ENCODE measurements around the gene ZNF136. TPM values are rescaled to one million over a fixed set of nuclear protein-coding genes. Genes with fewer than 3 reads are reported as not detected.

The ZNF136 gene
- total RNA-seq, 2 experiments from 2014 or later = 8.4 to 11.6 TPM

DNA sequence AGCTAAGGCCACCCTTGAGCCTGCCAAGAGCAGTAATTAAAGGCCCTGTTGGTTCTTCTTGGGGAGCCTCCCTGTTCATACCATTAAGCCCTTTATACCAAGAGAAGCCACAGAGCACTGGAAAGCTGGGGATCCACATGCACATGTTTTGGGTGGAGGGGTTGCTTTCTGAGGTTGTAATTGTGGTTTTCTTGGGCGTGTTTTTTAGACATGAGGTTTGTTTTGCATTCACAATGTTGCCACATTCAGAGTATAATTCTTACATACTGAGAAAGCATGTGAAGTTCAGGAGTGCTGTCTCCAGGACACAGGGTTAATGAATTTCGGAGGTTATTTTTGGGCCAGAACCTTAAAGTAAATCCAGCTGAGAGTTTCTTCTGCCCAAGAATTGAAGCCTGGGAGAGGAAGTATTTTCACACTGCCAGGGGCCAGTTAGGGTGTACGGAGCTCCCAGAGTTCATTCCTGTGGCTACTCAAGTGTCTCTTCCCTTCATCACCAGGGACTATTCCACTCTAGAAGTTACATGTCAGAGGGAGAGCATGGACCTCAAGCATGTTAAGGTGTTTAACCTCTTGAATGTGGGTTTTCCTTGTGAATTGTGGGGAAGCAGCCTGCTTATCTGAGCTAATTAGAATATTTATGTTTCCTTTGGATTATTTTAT lies 37.0 kb downstream of the ZNF136 start:
- CTCF ChIA-PET = interaction anchor here (0.7 kb wide), 1 partner anchor 166 kb away, joined by 3 read pairs; the partner anchor contains the start of gene ZNF442
- DNase-seq = no peak
- intact Hi-C loops (cut with micrococcal nuclease) = loop anchor here (5.0 to 10.0 kb wide), 3 partner anchors 132 to 465 kb away; partner anchors contain the start of genes MAN2B1, WDR83 and ZNF563
- no peaks in the 10 kb centered on the region for H3K27me3 Mint-ChIP-seq (ENCODE audit: low read depth)
- no peak overlapping the region for H3K4me3 Mint-ChIP-seq
- peaks cover 31% of the 10 kb centered on the region for H3K4me1 Mint-ChIP-seq (ENCODE audit: low read depth)
- H3K36me3 Mint-ChIP-seq (ENCODE audit: low read depth) = peaks cover 21% of the 10 kb centered on the region
- H3K9me3 Mint-ChIP-seq = peaks cover 31% of the 10 kb centered on the region
- no peak overlapping the region for H3K27ac Mint-ChIP-seq

DNA sequence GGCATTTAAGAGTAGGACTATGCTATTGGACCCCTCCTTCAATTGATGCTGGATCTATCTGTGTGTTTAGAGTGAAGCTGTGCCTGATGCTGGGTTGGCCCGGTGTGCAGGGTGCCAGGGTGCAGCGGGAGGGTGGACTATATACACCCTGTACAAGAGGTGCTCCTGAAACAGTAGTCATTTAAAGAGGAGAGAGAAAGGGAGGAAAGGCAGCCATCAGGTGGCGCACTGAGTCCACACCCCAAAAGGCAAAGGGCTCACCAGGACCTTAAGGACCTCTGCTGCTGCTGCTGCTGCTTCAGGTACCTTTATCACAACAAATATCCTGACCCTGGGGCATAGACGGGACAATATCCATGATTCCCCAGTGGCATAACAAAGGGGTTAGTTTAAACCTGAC lies 39.4 kb downstream of the ZNF136 start:
- H3K27me3 Mint-ChIP-seq (ENCODE audit: low read depth) = no peaks in the 10 kb centered on the region
- H3K4me3 Mint-ChIP-seq = no peak overlapping the region
- intact Hi-C loops (cut with micrococcal nuclease) = loop anchor here (1.0 to 5.0 kb wide), 6 partner anchors 130 to 362 kb away; partner anchors contain the start of genes ZNF442 and ZNF563
- DNase-seq = peak; percentile 84
- H3K9me3 Mint-ChIP-seq = peaks cover 24% of the 10 kb centered on the region
- H3K27ac Mint-ChIP-seq = no peak overlapping the region
- CTCF ChIA-PET = no interaction called here
- peaks cover 20% of the 10 kb centered on the region for H3K36me3 Mint-ChIP-seq (ENCODE audit: low read depth)
- H3K4me1 Mint-ChIP-seq (ENCODE audit: low read depth) = peaks cover 22% of the 10 kb centered on the region

DNA sequence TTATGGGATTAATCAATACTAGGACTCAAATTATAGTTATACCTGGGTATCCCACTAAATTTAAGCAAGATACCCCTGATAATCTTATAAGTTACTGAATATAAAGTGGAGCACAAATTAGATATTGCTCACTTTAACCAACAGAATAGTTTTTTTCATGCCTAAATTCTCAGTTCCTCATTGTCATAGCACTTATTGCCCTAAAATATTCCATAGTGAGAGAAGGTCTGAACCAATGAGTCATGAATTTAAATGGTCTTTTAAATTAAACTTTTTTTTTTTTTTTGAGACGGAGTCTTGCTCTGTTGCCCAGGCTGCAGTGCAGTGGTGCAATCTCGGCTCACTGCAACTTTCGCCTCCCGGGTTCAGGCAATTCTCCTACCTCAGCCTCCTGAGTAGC lies 42.4 kb downstream of the ZNF136 start:
- H3K27ac Mint-ChIP-seq = no peak overlapping the region
- no peak overlapping the region for H3K4me3 Mint-ChIP-seq
- peaks cover 33% of the 10 kb centered on the region for H3K9me3 Mint-ChIP-seq
- CTCF ChIA-PET = no interaction called here
- H3K4me1 Mint-ChIP-seq (ENCODE audit: low read depth) = peaks cover 11% of the 10 kb centered on the region
- no peaks in the 10 kb centered on the region for H3K27me3 Mint-ChIP-seq (ENCODE audit: low read depth)
- intact Hi-C loops (cut with micrococcal nuclease) = no loop called here
- no peak for DNase-seq
- H3K36me3 Mint-ChIP-seq (ENCODE audit: low read depth) = peaks cover 31% of the 10 kb centered on the region

DNA sequence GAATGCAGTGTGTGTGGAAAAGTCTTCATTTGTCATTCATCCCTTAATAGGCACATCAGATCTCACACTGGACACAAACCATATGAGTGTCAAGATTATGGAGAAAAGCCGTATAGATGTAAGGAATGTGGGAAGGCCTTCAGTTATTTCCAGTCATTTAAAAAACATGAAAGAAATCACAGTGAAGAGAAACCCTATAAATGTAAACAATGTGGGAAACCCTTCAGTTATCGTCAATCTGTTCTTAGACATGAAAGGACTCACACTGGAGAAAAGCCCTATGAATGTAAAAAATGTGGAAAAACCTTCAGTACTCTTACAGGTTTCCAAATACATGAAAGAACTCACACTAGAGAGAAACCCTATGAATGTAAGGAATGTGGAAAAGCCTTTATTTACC lies 45.3 kb downstream of the ZNF136 start:
- Mint-ChIP-seq H3K27me3 (ENCODE audit: low read depth) (no peaks in the 10 kb centered on the region), H3K36me3 (ENCODE audit: low read depth) (peaks cover 39% of the 10 kb centered on the region), H3K27ac (no peak overlapping the region), H3K4me1 (ENCODE audit: low read depth) (no peaks in the 10 kb centered on the region), H3K9me3 (peaks cover 41% of the 10 kb centered on the region), H3K4me3 (no peak overlapping the region)
- CTCF ChIA-PET = no interaction called here
- no peak for DNase-seq
- intact Hi-C loops (cut with micrococcal nuclease) = no loop called here

DNA sequence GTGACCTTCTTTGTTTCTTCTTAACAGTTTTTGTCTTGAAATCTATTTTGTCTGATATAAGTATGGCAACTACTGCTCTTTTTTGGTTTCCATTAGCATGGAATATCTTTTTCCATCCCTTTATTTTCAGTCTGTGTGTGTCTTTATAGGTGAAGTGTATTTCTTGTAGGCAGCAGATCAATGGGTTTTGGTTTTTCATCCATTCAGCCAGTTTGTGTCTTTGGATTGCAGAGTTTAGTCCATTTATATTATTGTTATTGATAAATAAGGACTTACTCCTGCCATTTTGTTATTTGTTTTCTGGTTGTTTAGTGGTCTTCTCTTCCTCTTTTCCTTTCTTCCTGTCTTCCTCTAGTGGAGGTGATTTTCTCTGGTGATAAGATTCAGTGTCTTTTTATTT lies 54.4 kb downstream of the ZNF136 start:
- Mint-ChIP-seq H3K27me3 (ENCODE audit: low read depth) (no peaks in the 10 kb centered on the region), H3K27ac (no peak overlapping the region), H3K4me1 (ENCODE audit: low read depth) (no peaks in the 10 kb centered on the region), H3K36me3 (ENCODE audit: low read depth) (peaks cover 50% of the 10 kb centered on the region), H3K4me3 (no peak overlapping the region), H3K9me3 (peaks cover 50% of the 10 kb centered on the region)
- CTCF ChIA-PET = no interaction called here
- no peak for DNase-seq
- intact Hi-C loops (cut with micrococcal nuclease) = no loop called here

DNA sequence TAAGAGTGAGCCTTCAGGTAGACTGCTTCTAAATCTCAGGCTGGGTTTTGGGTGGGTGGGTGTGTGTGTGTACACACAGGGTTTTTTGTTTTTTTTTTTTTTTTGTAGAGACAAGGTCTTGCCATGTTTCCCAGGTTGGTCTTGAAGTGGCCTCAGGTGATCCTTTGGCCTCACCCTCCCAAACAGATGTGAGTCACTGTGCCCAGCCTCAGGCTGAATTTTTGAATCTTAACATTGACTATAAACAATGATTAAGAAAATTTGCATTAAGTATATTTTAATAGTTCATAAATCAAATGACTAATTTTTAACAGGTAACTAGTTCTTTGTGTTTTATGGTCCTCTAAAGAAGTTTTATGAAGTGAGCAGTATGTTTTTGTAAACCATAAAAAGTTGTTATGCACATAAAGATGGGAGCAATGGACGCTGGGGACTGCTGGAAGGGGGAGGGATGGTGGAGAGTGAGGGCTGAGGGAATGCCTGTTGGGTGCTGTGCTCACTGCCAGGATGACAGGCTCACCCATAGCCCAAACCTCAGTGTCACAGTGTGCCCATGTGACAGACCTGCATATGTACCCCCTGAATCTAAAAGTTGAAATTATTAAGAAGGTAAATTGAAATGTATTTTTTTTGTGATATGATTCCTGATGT lies 60.2 kb downstream of the ZNF136 start:
- Mint-ChIP-seq H3K9me3 (peaks cover 14% of the 10 kb centered on the region), H3K4me3 (no peak overlapping the region), H3K27me3 (ENCODE audit: low read depth) (no peaks in the 10 kb centered on the region), H3K36me3 (ENCODE audit: low read depth) (peaks cover 26% of the 10 kb centered on the region), H3K27ac (no peak overlapping the region), H3K4me1 (ENCODE audit: low read depth) (no peaks in the 10 kb centered on the region)
- CTCF ChIA-PET = no interaction called here
- intact Hi-C loops (cut with micrococcal nuclease) = no loop called here
- DNase-seq = no peak

DNA sequence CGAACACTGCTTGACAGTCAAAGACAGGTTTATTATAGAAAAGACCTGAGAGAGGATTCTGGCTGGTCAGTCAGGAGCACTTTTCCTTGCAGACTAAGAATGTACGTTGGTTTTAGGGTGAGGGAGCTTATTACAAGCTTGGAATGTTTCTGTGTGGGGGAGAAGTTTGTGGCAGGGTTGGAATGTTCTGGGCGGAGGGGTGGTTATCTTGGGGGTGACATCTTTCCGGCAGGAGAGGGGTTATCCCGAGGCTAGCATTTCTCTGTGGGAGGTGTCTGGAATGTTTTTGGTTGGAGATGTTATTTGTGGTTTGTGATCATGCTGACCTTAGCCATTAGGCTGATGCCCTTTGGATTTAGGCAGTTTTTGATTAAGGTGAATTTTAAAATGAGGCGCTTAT lies 61.8 kb downstream of the ZNF136 start:
- CTCF ChIA-PET = interaction anchor here (0.9 kb wide), 1 partner anchor 33 kb away, joined by 3 read pairs; no protein-coding TSS in a partner anchor
- H3K9me3 Mint-ChIP-seq = peaks cover 6% of the 10 kb centered on the region
- H3K27me3 Mint-ChIP-seq (ENCODE audit: low read depth) = no peaks in the 10 kb centered on the region
- no peak for DNase-seq
- no peak overlapping the region for H3K27ac Mint-ChIP-seq
- no peak overlapping the region for H3K4me3 Mint-ChIP-seq
- peaks cover 27% of the 10 kb centered on the region for H3K36me3 Mint-ChIP-seq (ENCODE audit: low read depth)
- H3K4me1 Mint-ChIP-seq (ENCODE audit: low read depth) = no peaks in the 10 kb centered on the region
- intact Hi-C loops (cut with micrococcal nuclease) = no loop called here

DNA sequence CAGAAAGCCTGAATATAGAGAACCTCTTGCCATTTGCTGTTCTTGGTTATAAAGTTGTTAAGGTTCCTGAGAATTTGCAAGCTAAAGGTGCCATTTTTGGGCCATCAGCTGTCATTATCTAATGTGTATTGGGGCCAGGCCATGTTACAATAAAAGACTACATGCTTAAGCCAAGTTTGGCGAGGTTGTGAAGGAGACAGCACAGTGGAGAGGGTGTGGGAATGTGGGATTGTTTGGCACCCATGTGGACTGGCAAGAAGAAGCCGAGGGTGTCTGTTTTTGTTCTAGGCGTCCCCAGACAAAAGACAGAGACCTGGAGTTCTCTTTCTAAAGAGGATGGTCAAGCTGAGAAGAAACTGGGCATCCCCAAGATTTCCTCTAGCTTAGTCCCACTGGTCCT lies 67.1 kb downstream of the ZNF136 start:
- H3K36me3 Mint-ChIP-seq (ENCODE audit: low read depth) = peaks cover 56% of the 10 kb centered on the region
- no peaks in the 10 kb centered on the region for H3K27me3 Mint-ChIP-seq (ENCODE audit: low read depth)
- no peak overlapping the region for H3K4me3 Mint-ChIP-seq
- peaks cover 19% of the 10 kb centered on the region for H3K9me3 Mint-ChIP-seq
- intact Hi-C loops (cut with micrococcal nuclease) = no loop called here
- CTCF ChIA-PET = interaction anchor here (0.6 kb wide), 1 partner anchor 62 kb away, joined by 5 read pairs; no protein-coding TSS in a partner anchor
- no peak overlapping the region for H3K27ac Mint-ChIP-seq
- no peaks in the 10 kb centered on the region for H3K4me1 Mint-ChIP-seq (ENCODE audit: low read depth)
- DNase-seq = no peak

DNA sequence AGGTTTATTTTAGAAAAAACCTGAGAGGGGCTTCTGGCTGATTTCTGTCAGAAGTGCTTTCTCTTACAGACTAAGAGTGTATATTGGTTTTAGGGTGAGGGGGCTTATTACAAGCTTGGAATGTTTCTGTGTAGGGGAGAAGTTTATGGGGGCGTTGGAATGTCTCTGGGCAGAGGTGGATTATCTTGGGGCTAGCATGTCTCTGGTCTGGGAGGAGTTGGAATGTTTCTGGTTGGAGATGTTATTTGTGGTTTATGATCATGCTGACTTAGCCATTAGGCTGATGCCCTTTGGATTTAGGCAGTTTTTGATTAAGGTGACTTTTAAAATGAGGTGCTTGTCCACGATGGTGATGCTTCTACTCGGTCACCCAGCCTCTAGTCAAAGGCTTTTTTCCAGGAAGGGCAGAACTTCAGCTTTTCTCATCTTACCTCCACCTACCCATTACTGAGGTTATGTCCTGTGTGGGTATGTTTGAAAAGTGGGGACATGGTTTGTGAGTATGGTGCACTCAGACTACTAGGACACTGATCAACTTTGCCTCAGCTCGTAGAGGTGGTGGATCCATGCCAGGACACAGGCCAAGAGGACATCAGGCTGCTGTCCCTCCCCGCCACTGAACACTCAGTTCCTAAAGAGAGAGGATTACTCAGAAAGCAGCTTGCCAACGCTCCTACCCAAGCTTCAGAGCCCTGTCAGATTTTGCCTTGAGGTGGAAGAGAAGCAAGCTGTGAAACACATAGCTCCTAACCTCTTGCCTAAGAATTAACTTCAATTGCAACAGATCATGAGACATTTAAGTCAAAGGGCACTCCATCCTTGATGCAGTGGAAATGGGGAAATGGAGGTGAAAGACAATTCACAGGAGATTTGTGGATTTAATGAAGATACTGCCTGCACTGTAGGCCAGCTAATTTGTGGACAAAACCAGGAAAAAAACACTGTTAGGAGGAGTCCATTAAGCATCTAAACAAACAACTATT lies 68.1 kb downstream of the ZNF136 start:
- H3K9me3 Mint-ChIP-seq = peaks cover 21% of the 10 kb centered on the region
- no peak overlapping the region for H3K4me3 Mint-ChIP-seq
- H3K27me3 Mint-ChIP-seq (ENCODE audit: low read depth) = no peaks in the 10 kb centered on the region

DNA sequence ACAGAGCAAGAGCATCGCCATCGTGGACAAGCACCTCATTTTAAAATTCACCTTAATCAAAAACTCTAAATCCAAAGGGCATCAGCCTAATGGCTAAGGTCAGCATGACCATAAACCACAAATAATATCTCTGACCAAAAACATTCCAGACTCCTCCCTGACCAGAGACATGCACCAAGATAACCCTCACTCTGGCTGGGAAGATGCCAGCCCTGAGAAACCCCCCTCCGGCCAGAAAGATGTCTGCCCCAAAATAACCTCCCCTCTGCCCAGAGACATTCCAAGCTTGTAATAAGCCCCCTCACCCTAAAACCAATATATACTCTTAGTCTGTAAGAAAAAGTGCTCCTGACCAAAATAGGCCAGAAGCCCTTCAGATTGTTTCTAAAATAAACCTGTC lies 70.1 kb downstream of the ZNF136 start:
- intact Hi-C loops (cut with micrococcal nuclease) = no loop called here
- Mint-ChIP-seq H3K27me3 (ENCODE audit: low read depth) (no peaks in the 10 kb centered on the region), H3K4me3 (no peak overlapping the region), H3K4me1 (ENCODE audit: low read depth) (no peaks in the 10 kb centered on the region), H3K36me3 (ENCODE audit: low read depth) (peaks cover 62% of the 10 kb centered on the region), H3K27ac (no peak overlapping the region), H3K9me3 (peaks cover 27% of the 10 kb centered on the region)
- CTCF ChIA-PET = no interaction called here
- DNase-seq = no peak

More for the DNA sequence above, 68.1 kb downstream of the ZNF136 start:
- H3K36me3 Mint-ChIP-seq (ENCODE audit: low read depth) = peaks cover 58% of the 10 kb centered on the region
- intact Hi-C loops (cut with micrococcal nuclease) = no loop called here
- H3K4me1 Mint-ChIP-seq (ENCODE audit: low read depth) = no peaks in the 10 kb centered on the region
- no peak overlapping the region for H3K27ac Mint-ChIP-seq
- CTCF ChIA-PET = interaction anchor here (0.6 kb wide), 1 partner anchor 63 kb away, joined by 5 read pairs; no protein-coding TSS in a partner anchor
- no peak for DNase-seq

DNA sequence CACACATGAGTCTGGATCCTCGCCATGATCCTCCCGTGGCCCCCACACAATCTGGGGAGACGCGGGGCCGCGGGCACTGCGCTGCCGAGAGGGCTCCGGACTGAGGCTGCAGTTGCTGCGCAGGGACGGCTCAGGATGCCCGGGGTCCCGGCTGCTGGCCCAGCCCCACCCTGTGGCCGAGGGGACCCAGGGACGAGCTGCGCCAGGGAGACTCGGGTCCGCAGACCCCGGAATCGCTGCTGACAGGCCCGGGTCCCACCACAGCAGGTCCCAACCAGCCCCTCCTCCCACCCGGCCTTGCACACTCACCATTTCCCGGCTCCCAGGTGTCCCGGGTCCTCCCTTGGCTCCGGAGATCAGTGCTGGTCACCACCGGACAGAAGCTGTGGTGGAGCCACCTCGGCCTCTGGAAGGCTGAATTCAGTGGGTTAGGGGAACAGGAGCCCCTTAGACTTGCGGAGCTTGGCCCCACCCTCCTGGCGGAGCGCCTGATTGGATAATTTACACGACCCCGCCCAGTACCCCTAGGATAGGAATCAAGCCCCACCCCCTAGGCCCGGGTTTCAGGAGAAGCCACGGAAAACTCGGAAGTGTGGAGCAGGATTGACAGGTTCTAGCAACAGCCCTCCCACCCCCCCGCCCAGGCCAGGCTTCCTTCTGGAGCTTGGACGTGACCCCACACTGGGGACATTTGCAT lies 74.4 kb downstream of the ZNF136 start:
- H3K27ac Mint-ChIP-seq = no peak overlapping the region
- no peaks in the 10 kb centered on the region for H3K27me3 Mint-ChIP-seq (ENCODE audit: low read depth)
- DNase-seq = no peak
- intact Hi-C loops (cut with micrococcal nuclease) = no loop called here
- CTCF ChIA-PET = no interaction called here
- no peak overlapping the region for H3K4me3 Mint-ChIP-seq
- H3K36me3 Mint-ChIP-seq (ENCODE audit: low read depth) = peaks cover 48% of the 10 kb centered on the region
- H3K9me3 Mint-ChIP-seq = peaks cover 28% of the 10 kb centered on the region
- no peaks in the 10 kb centered on the region for H3K4me1 Mint-ChIP-seq (ENCODE audit: low read depth)
